Measurements from ENCODE around the gene CYP19A1.
"Not testable (repeated sequence)": the region's sequence is repeated elsewhere in the genome, so short reads cannot be mapped to it uniquely, and the experiment has no call there.

CYP19A1 gene

DNA sequence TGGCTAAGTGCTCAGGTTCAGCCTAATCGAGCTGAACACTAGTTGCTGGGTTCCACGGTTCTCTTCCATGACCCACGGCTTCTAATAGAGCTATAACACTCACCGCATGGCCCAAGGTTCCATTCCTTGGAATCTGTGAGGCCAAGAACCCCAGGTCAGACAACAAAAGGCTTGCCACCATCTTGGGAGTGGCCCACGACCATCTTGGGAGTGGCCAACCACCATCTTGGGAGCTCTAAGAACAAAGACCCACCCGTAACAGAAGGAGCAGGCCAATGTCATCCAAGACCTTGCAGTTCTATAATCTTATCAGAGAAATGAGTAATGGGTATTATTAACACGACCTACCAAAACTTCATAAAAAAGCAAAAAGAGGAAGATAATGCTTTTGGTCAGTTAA is 77.3 kb downstream of the CYP19A1 start:
- DNase-seq (ENCODE audit: low spot score), result not testable (repeated sequence)

DNA sequence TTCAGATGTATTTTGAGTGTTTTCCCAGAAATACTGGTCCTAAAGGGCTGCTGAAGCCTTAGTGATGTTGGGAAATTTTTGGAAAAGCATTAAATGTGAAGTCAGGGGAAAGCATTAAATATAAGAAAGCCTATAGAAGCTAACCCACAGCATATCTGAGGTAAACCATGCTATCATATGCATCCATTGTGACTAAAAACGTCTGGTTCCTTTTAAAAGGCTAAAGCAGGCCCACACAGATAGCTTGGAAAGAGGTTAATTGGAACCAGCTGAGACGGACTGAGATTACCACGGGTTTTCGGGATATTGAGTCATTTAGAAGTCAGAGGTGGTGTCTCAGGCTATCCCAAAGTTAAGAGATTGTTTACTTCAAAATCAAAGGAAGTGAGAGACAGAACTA is 78.2 kb downstream of the CYP19A1 start:
- DNase-seq (ENCODE audit: low spot score), result peak; percentile 77

DNA sequence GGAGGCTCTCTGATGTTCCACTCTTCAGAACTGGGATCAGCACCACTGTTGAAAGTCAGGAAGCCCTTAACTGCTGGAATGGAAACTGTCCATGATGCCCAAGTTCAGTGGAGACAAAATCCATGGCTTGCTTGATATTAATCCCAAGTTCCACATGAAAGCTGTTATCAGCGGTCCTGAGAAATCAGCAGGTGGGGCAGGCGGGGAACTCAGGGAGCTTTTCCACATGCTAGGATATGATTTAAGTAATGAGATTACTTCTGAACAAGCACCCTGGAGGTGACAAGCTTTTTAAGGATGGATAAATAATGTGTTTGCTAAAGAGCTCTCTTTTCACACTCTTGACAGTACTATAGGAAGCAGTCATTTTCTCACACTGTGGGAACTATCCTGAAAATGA is 82.9 kb downstream of the CYP19A1 start:
- DNase-seq (ENCODE audit: low spot score), result no peak

DNA sequence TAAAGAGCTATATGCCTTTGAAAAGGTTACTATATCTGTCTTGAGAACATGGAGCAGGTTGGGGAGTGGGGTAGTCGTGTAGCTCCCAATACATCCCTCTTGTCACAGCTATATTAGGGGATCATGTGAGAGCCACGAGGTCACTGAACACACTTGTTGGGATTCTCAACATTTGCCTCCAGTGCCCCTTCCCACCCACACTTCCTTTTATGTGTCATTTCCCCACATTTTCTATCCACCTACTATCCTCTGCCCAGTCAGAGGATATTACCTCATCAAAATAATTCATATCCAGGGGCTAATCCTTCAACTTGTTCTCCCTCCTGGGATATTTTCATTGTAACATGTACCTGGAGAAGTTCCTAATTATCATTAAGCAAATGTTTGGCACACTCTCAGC is 85.0 kb downstream of the CYP19A1 start:
- DNase-seq (ENCODE audit: low spot score), result no peak

DNA sequence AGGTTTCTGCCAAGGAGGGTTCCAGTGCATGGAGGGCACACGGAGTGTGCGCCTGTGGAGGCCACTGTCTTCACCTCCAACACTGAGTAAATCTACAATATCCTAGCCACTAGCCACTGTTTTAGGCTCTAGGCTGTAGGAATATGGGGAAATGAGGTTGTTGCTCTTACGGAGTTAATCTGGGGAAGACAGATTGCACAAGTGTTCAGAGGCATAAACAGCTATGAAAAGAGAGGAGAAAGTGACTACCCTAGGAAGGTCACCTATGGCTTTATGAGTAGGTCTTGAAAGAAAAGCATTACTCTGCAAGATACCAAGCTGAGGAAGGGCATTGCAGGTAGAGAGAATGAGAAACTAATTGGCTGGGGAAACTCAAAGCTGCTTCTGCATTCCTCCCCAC is 85.7 kb downstream of the CYP19A1 start:
- DNase-seq (ENCODE audit: low spot score), result no peak

DNA sequence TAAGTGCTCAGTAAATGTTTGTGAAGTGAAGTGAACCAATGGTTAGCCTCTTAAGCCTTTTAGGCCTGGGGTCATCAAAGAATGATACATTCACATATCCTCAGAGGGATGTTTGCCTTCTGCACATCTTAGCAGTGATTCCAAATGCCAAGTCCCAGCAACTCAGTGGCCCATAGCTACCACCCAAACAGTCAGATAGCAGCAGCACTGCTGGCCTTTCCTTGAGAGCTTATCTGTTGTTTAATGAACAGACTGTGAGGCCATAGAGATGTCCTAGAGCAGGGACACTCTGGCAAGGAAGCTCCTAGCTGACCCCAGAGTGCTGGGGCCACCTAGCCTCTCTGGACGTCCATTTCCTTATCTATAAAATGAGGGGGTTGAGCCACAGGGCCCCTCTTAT is 86.8 kb downstream of the CYP19A1 start:
- no peak for DNase-seq (ENCODE audit: low spot score)

DNA sequence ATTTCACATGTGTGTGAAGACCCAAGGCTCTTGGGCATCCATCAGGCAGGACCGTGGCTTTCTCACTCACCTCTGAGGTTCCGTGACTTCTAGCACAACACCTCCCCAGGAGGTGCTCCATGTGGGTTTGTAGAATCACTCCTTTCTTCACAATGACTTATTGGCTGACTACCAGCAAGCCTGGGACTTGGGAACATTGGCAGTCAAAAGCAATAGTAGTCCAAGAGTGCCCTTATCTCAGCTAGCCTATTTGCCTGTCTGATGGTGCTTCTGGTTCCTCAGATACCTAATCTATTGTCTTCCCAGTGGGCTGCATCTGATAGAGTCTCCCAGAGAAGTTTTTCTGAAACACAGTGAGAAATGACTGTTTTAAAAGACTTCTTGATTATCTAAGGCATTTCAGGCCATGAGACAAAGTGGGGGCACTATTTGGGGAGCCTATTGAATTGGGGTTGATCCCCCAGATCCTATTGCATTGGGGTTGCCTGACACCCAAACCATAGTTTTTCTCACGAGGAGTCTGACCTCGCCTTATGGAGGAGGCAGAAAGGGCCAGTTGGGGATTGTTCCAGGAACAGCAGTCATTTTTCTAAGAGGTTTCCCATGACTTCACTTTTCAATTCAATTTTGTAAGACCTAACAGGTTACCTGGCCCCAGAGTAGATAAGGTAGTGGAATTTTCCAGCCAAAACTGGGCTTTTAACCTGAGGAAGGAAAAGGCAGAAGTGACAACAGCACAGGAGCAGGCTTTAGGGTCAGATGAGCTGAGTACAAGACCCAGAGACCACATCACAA is 88.0 kb downstream of the CYP19A1 start:
- no peak for DNase-seq (ENCODE audit: low spot score)

DNA sequence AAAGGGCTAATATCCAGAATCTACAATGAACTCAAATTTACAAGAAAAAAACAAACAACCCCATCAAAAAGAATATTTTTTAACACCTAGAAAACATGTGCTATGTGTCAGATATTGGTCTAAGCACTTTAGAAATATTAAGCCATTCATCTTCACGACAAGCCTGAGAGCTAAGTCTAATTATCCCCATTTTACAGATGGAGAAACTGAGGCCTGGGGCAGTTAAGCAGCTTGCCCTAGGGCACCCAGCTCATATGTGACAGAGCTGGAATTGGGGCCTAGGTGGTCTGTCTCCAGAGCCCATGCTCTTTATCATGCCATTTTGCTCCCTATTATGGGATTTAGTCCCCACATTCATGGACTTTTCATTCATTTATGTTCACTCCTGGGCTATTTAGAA is 92.8 kb downstream of the CYP19A1 start:
- DNase-seq (ENCODE audit: low spot score), result no peak

DNA sequence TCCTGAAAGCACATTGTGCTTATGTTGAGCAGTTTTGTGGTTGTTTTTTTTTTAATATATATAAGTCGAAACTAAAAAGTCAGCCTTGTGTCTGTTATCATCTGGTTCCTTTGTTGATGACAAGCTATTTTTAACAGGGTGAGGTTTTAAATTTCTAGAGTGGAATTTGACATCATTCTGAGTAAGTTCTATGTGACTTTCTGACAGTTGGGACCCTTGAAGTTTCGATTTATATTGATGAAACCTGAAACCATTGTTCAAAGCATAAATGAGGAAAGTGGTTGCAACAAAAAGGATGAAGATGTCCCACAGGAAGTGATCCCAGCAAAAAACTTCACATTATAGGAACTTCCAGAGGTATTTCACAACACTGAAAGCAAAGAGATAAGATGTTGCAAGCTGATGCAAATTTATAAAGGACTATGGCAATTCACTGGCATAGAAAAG is 94.0 kb downstream of the CYP19A1 start:
- no peak for DNase-seq (ENCODE audit: low spot score)

DNA sequence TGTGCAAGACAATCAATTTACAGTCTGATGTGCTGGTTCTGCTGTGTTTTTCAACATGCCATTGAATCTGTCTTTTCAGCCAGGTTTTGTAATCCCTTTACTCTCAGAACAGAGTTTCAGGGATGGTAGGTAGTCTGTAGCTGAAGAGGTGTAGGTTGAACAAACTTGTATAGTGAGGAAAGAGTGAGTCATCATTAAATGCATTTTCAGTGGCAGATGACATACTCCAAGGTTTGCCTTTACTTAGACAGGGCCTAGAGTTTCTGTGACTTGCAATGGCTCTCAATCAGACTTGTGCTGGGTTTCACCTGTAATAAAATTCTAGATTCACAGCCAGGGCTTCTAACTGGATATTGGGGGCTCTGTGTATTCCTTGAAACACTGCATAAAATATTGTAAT is 94.6 kb downstream of the CYP19A1 start:
- no peak for DNase-seq (ENCODE audit: low spot score)

DNA sequence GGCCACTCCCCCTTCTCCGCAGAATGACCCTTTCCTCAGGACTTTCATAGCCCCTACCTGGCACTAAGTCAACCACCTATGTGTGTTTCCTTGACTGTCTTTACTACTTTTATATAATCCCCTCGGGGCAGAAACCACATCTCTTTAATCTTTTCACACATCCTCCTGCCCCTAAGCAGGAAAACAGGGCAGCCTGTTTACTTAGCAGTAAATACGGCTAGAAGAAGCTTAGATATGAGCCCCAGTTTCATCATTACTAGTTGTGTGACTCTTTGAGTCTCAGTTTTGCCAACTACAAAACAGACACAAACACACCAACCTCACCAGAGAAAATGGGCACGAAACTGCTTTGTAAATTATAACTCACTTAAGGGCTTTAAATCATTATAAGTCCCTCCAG is 98.3 kb downstream of the CYP19A1 start:
- no peak for DNase-seq (ENCODE audit: low spot score)

DNA sequence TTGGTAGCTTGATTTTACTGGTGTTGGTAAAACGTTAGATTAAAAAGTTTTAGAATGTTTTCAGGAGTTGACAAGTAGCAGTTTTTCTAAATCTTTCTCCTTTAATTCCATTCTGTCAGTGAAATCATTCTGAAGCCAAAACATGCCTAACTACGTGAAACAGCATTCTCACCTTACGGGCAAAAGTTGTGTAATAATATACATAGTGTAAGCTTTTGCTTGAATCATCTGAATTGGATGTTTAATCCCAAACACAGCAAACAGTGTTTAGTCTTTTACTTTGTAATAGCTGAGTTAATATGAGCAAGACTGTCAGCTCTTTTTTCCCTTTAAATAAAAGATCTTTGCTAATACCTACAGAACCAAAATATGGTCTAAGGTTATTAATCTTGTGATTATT is 100.6 kb downstream of the CYP19A1 start:
- DNase-seq (ENCODE audit: low spot score), result no peak

DNA sequence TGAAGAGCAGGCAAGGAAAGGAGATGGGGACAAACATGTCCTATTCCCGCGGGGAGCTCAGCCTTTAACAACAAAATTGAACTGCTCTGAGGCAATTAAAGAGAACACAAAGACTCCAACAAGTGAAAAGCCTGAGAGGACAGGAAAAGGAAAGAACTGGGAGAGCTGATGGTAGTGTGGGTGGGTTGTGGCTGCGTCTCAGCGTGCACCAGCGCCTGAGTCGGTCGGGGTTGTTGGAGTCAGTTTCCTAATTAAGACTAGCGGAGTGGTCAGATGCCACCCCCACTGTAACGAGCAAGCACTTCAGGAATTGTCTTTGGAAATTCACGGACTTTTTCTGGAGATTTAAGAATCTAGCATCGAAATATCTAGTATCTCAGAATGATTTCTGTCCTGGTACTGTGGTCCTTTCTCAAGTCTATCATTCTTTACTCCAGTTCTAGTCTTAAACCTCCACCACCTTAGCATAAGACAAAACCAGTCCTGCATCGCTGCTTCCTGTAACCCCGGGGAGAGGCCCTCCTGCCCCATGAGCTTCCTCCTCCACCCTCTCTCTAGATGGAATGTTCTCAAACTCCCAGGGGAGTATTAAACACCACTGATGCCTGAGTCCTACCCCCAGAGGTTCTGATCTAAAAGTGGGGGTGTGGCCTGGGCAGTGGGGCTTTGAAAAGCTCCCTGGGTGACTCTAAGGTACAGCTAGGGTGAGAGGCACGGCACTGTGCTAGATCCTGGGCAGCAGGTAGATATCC is 104.0 kb downstream of the CYP19A1 start:
- DNase-seq (ENCODE audit: low spot score), result no peak

DNA sequence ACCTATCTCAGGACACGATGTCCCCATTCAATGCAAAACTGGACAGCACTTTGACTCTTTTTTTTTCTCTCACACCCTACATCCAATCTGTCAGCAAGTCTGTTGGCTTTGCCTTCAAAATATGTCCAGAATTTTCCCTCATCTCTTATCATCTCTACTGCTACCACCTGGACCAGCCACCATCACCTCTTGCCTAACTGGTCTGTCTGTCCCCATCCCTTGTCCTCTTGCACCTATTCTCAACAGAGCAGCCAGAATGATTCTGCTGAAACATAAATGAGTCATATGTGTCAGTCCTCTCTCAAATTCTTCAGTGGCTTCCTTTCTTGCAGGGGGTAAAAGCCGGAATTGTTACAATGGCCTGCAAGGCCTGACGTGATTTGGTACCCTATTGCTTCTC is 105.8 kb downstream of the CYP19A1 start:
- DNase-seq (ENCODE audit: low spot score), result no peak

DNA sequence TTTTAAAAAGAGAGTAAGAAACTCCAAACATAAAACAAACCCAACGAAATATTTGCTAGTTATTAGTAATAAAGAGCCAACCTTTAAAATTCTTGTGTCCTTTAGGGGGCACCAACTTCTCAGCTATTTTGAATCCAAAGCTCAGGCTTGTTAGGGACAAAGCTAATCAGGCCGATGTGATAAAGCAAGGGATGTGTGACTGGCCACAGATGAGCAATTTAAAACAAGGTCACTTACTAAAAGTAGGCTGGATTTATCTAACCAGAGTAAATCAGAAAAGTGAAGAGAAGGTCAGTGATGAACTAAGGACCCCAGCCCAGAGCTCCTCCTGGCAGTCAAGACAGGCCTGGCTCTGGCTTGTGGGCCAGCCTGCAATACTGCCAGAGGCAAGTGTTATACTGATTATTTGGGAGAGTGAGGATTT is 108.5 kb downstream of the CYP19A1 start:
- peak; percentile 53 for DNase-seq (ENCODE audit: low spot score)

DNA sequence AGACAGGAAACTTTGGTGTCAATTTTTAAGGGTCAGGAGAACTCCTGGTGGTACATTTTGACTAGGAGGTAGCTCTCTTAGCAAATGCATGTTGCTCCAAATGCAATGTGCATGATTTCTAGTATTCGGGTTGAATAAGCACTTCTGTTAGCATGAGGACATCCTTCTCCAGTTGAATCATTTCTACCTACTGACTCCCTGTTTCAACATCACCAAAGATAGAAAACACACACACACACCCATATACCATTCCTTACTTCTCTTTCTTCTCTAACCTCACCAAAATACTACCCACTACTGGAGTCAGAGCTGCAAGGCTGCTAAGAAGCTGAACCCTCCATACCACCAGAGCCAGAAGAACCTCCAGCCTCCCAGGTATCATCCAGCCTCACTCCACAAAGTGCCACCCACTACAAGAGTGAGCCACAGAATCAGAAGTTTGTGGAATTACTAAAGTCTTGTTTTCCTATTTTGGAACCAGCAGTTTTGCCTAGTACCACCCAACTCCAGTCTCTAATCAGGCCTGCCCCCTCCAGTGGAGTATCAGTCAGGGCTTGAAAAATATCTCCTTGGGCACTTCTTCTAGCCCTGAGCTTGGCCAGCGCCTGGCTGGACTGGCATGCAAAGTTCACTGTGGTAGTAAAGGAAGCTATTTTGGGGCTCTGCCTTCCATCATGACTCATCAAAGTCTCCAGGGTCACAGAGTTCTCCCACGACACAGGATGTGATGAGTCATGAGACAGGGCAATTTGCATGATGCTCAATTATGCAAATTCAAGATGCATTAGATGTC is 110.3 kb downstream of the CYP19A1 start:
- DNase-seq (ENCODE audit: low spot score), result peak; percentile 88

DNA sequence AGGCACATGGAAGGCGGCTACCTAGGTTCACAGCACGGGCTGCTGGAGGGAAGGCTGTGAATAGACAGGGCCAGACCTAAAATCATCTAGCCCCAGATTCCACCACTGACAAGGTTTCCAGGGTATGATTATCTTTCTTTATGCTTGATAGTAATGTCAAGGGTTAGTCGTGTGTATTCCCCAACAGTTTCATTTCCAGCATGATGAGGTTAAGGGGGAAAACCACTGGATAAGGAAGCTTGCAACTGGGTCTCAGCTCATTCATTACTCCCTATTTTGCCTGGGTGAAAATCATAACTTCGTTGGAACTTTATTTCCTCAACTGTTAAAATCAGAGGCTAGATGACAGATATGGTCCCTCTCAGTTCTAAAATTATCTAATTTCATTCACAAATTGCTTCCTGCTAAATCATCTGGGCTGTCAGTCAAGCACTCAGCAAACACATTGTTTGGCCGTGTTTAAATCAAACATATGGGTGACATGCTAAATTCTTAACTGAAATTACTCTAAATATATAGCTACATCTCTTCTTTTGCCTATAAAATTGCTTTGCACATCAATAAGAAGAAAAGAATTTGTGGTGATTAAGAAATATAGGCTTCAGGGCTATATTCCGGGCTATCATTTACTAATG is 111.7 kb downstream of the CYP19A1 start:
- no peak for DNase-seq (ENCODE audit: low spot score)

DNA sequence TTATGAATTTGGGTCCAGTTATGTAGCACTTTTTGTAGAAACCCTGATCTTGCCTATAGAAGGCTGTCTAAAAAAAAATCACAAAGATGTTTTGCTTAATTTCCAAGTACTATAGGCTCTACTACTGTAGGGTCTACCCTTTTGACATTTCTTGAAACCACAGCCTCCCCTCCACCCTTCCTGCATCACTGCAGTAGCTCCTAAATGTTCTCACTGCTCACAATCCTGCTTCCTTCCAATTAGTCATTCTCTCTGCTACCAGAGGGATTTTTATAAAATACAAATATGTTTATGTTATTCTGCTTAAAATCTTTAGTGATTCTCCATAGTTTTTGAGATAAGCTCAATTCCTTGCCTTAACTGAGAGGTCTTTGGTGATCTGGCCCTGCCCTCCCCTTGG is 114.0 kb downstream of the CYP19A1 start:
- DNase-seq (ENCODE audit: low spot score), result no peak

DNA sequence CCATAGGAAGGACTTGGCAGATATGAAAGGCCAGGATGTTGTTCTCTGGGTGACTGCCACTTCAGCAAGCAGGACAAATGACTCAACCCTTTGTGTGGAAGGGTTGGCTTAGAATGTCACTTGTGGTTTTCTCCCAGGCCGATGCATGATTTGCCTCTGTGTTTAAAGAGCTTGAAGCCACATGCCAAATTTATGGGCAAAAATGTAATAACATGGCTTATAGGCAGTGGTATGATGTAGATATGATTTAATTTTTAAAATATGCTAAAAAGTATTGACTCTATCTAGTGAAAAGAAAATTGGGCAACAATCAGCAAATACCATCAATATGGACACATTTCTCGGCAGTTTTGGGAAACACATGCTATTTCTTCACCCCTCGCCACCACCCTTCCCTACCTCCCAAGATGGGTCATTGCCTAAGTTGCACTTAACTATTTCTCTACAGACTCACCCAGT is 114.6 kb downstream of the CYP19A1 start:
- peak; percentile 85 for DNase-seq (ENCODE audit: low spot score)

DNA sequence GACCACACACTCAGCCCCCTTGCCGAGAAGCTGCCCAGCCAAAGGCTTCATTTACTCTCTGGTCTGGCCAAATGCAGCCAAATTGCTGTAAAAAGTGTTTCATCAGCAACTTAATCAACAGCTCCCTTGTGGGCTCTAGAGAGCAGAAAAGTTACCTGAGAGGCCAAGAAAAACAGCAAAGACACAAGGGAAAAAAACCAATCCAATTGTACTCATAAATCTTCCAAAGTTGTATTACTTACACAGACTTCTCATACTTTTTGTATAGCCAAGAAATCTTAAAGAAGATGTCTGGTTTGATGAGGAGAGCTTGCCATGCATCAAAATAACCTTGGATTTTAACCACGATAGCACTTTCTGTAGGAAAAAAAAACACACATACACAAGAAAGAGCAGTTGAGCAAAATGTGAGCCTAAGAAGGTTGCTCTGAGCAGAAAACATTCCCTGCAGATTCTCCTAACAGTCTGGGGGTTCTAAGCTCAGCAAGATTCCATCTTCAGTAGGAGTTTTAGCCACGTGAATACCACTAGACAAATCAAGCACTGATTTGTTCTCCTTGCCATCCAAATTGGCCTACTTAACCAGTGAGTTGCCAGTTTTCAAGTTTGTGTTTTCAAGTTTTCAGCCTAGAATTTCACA is 120.0 kb downstream of the CYP19A1 start:
- no peak for DNase-seq (ENCODE audit: low spot score)

DNA sequence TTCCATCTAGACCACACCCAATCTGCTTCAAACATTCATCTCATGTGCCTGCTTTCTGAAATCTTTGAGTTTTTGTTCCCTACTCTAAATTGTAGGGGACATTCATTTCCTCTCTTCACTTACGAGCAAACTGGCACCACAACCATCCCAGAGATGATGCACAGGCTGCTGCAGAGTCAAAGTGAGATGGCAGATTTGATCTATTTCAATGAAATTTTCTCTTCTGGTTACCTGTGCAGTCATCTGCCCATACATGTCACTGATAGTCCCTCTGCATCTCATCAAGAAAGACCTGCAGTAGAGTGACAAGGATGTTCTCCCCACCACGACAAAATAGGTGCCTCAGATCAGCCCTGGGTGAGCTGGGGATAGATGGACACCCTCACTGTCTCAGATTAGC is 125.5 kb downstream of the CYP19A1 start:
- no peak for DNase-seq (ENCODE audit: low spot score)

DNA sequence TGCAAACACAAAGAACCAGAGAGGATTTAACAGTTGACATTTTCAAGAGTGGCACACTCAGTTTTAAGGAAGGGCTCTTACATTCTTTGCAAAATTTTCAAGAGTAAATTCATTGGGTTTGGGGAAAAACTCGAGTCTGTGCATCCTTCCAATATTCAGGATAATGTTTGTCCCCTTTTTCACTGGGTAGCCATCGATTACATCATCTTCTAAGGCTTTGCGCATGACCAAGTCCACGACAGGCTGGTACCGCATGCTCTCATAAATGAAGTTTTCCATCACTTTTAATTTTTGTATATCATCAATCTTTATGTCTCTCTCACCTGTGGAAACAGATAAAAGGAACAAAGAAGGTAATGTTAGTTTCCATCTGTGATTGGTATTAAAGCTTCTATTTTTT is 126.2 kb downstream of the CYP19A1 start:
- no peak for DNase-seq (ENCODE audit: low spot score)

Measured in AG20443 (cell line).